ENCODE measurements around the gene TFDP1.
"Not testable (repeated sequence)": the region's sequence is repeated elsewhere in the genome, so short reads cannot be mapped to it uniquely, and the experiment has no call there.

TFDP1 gene

GRCh38 chr13:113567681-113568080 lies 16.9 kb upstream of the TFDP1 start:
- no peak for DNase-seq

- no peak for DNase-seq
These were observed 11.5 kb upstream of the TFDP1 start for GRCh38 chr13:113573065-113573464.

- no peak for DNase-seq
These were observed 8.0 kb upstream of the TFDP1 start for GRCh38 chr13:113576597-113576996.

GRCh38 chr13:113577881-113578435 lies 6.6 kb upstream of the TFDP1 start:
- DNase-seq: no peak

GRCh38 chr13:113579686-113580085 lies 4.9 kb upstream of the TFDP1 start:
- no peak for DNase-seq

GRCh38 chr13:113581871-113582270 lies 2.7 kb upstream of the TFDP1 start:
- no peak for DNase-seq

- no peak for DNase-seq
These were observed 1.5 kb upstream of the TFDP1 start for GRCh38 chr13:113582841-113583631.

GRCh38 chr13:113584870-113585671 lies 518 bp downstream of the TFDP1 start:
- DNase-seq: no peak

- no peak for DNase-seq
These were observed 1.3 kb downstream of the TFDP1 start for GRCh38 chr13:113585896-113586295.

GRCh38 chr13:113586661-113587479 lies 2.3 kb downstream of the TFDP1 start:
- DNase-seq: no peak

GRCh38 chr13:113588394-113589111 lies 4.0 kb downstream of the TFDP1 start:
- DNase-seq: no peak

- no peak for DNase-seq
These were observed 4.9 kb downstream of the TFDP1 start for GRCh38 chr13:113589251-113589960.

GRCh38 chr13:113589961-113590339 lies 5.4 kb downstream of the TFDP1 start:
- no peak for DNase-seq

- no peak for DNase-seq
These were observed 7.2 kb downstream of the TFDP1 start for GRCh38 chr13:113591750-113592149.

GRCh38 chr13:113592571-113592970 lies 8.0 kb downstream of the TFDP1 start:
- DNase-seq: no peak

- DNase-seq: not testable (repeated sequence)
These were observed 9.7 kb downstream of the TFDP1 start for GRCh38 chr13:113594066-113594821.

GRCh38 chr13:113595131-113595530 lies 10.6 kb downstream of the TFDP1 start:
- no peak for DNase-seq

GRCh38 chr13:113596321-113597200 lies 12.0 kb downstream of the TFDP1 start:
- no peak for DNase-seq

- DNase-seq: no peak
These were observed 13.0 kb downstream of the TFDP1 start for GRCh38 chr13:113597391-113598080.

Data from central memory CD4-positive, alpha-beta T cell (primary cell).